Upper lobe of right lung (tissue), 1 donor: ENCODE results near the gene ZNF385A. TPM values are rescaled to one million over a fixed set of nuclear protein-coding genes. Genes with fewer than 3 reads are reported as not detected.

Experiments used
- ATAC-seq: fragments of 200-7000 bp; cut with Tn5 transposase; one replicate; pipeline ENCODE4 v1.9.1; 2020; ENCODE audit warnings: mild to moderate bottlenecking, moderate library complexity
- DNase-seq: peaks from one replicate; pipeline ENCODE4 v3.0.0-alpha.2; 2020
- H3K27ac ChIP-seq: fragments of 200-600 bp; one replicate; pipeline ENCODE4 v1.8.0; 2022
- H3K27me3 ChIP-seq: fragments of 200-600 bp; one replicate; pipeline ENCODE4 v1.8.0; 2022; ENCODE audit warnings: mild to moderate bottlenecking
- H3K36me3 ChIP-seq: fragments of 200-600 bp; one replicate; pipeline ENCODE4 v1.8.0; 2022
- H3K4me1 ChIP-seq: fragments of 200-600 bp; one replicate; pipeline ENCODE4 v1.8.0; 2022
- H3K4me3 ChIP-seq: fragments of 200-600 bp; one replicate; pipeline ENCODE4 v1.8.0; 2022; ENCODE audit warnings: mild to moderate bottlenecking
- H3K9me3 ChIP-seq: fragments of 200-600 bp; one replicate; pipeline ENCODE4 v1.8.0; 2022
- intact Hi-C: fragments of 100-400 bp; cut with DNase I; formaldehyde crosslinking; loops from one replicate; pipeline ENCODE4 v1.11.0; 2022
- total RNA-seq: library from RNA; stranded (reverse); fragmentation: NEBNext Ultra II Directional; extraction: Animal tissue kit (Norgen Biotek cat#: 25700); gene quantifications from one replicate; pipeline ENCODE4 v1.2.1, GENCODE V29; 2021
- TF ChIP-seq, protein P1 (sequence below): fragments of 200-600 bp; IDR thresholded peaks from one replicate; pipeline ENCODE4 v1.8.0; 2022; ENCODE audit warnings: antibody characterized with exemption
- donor health status: DM: no; HTN: yes; CAD: no; lungs with severe emphysema.

Gene ZNF385A
- total RNA-seq, 1 donor from 2014 or later = 26.6 TPM

GRCh38 chr12:54386403-54387113 lies 2.0 kb upstream of the ZNF385A start:
- H3K27ac ChIP-seq = no peak overlapping the region
- intact Hi-C loops = no loop called here
- no peak for ATAC-seq

GRCh38 chr12:54385251-54385914 lies 850 bp upstream of the ZNF385A start:
- Histone ChIP-seq H3K36me3 (no peaks in the 10 kb centered on the region), H3K4me1 (no peaks in the 10 kb centered on the region), H3K4me3 (no peak overlapping the region), H3K27ac (peak overlapping the region; percentile 72), H3K9me3 (no peaks in the 10 kb centered on the region), H3K27me3 (no peaks in the 10 kb centered on the region)
- intact Hi-C loops = no loop called here
- peak; percentile 70 for DNase-seq
- TF ChIP-seq, protein P1, sequence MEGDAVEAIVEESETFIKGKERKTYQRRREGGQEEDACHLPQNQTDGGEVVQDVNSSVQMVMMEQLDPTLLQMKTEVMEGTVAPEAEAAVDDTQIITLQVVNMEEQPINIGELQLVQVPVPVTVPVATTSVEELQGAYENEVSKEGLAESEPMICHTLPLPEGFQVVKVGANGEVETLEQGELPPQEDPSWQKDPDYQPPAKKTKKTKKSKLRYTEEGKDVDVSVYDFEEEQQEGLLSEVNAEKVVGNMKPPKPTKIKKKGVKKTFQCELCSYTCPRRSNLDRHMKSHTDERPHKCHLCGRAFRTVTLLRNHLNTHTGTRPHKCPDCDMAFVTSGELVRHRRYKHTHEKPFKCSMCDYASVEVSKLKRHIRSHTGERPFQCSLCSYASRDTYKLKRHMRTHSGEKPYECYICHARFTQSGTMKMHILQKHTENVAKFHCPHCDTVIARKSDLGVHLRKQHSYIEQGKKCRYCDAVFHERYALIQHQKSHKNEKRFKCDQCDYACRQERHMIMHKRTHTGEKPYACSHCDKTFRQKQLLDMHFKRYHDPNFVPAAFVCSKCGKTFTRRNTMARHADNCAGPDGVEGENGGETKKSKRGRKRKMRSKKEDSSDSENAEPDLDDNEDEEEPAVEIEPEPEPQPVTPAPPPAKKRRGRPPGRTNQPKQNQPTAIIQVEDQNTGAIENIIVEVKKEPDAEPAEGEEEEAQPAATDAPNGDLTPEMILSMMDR = no peak
- ATAC-seq = peak; percentile 63

More at GRCh38 chr12:54386403-54387113, 2.0 kb upstream of the ZNF385A start:
- Histone ChIP-seq H3K9me3 (no peaks in the 10 kb centered on the region), H3K27me3 (no peaks in the 10 kb centered on the region), H3K4me3 (no peak overlapping the region), H3K4me1 (peaks cover under 1% of the 10 kb centered on the region), H3K36me3 (no peaks in the 10 kb centered on the region)
- no peak for DNase-seq
- TF ChIP-seq, protein P1 = no peak

DNA sequence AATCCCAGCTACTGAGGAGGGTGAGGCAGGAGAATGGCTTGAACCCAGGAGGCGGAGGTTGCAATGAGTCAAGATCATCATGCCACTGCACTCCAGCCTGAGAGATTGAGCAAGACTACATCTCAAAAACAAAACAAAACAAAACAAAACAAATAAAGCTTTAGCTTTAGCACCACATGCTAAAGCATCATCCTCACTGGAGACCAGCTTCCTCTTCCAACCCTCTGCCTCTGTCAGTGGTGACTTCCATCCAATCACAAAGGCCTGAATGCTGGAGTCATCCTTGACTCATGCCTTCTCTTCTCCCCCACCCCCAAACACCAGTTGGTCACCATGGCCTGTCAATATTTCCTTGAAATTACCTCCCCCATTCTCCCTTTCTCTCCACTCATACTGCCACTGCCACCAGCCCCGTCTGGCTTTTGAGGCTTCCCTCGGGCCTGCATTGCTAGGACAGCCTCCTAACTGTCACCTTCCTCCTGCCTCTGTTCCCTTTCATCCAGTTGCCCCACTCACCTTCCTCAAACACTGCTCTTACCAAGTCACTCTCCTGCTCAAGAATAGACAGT lies 1.4 kb downstream of the ZNF385A start:
- no peaks in the 10 kb centered on the region for H3K27me3 ChIP-seq
- intact Hi-C loops = no loop called here
- peaks cover 10% of the 10 kb centered on the region for H3K4me1 ChIP-seq
- ATAC-seq (peak; percentile 62), DNase-seq (no peak)
- no peaks in the 10 kb centered on the region for H3K36me3 ChIP-seq
- H3K9me3 ChIP-seq = no peaks in the 10 kb centered on the region
- TF ChIP-seq, protein P1 = no peak
- H3K4me3 ChIP-seq = peak overlapping the region; percentile 32
- peak overlapping the region; percentile 24 for H3K27ac ChIP-seq

DNA sequence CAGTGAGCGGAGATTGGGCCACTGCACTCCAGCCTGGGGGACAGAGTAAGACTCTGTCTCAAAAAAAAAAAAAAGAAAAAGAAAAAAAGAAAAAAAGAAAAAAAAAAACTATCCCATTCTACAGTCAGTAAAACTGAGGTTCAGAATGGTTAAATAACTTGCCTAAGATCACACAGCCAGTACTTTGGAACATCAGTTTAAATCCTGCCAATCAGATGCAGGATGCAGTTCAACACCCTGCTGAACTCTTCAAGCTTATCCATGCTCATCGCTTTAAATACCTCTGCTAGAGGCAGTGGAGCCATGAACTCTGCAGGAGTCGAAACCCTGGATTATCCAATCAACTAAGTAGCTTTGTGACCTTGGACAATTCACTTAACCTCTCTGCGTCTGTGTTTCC lies 3.4 kb downstream of the ZNF385A start:
- DNase-seq (no peak), ATAC-seq (no peak)
- intact Hi-C loops = no loop called here
- peaks cover 10% of the 10 kb centered on the region for H3K4me1 ChIP-seq
- no peak overlapping the region for H3K27ac ChIP-seq
- H3K36me3 ChIP-seq = no peaks in the 10 kb centered on the region
- H3K9me3 ChIP-seq = no peaks in the 10 kb centered on the region
- no peak overlapping the region for H3K4me3 ChIP-seq
- TF ChIP-seq, protein P1 = no peak
- H3K27me3 ChIP-seq = no peaks in the 10 kb centered on the region

DNA sequence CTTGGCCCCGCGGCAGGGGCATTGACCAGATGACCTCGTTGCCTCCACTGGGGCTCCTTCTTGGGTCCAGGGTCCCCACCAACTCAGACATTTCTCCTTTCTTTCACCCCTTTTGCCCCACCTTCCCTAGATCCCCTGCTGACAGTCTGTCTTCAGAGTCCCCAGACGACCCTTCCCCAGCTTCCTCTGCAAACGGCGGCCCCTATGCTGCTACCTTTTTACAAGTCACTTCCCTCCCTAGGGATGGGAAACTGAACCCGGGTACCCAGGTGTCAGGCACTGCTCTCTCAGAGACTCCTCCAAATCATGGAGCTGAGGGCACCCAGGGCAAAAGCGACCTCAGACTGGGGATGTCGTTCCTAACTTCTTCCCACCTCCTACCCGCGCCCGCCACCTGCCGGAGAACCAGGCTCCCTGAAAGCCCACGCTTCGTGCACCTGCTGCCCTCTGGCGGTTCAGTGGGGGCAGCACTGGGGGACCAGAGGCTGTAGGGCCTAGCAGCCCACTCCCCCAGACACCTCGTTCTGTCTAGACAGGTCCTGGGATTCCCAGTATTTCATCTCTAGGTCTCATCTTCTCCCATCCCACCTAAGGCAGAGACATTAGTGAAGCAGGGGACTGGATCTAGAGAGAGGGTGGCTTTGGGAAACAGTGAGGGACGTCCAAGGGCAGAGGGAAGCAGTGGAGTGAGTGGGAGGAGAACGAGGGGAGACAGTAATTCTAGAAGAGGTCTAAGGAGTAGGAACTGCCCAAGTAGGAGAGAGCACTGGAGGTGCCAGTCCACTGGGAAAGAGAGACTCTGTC lies 4.9 kb downstream of the ZNF385A start:
- ATAC-seq (peak; percentile 91), DNase-seq (peak; percentile 96)
- intact Hi-C loops = no loop called here
- peak overlapping the region; percentile 36 for H3K4me3 ChIP-seq
- H3K27me3 ChIP-seq = no peaks in the 10 kb centered on the region
- H3K9me3 ChIP-seq = no peaks in the 10 kb centered on the region
- H3K36me3 ChIP-seq = no peaks in the 10 kb centered on the region
- TF ChIP-seq, protein P1 = peak; percentile 100
- H3K4me1 ChIP-seq = peaks cover 10% of the 10 kb centered on the region
- H3K27ac ChIP-seq = no peak overlapping the region
